Right atrium auricular region (tissue), 2 donors: ENCODE measurements around the gene SRSF12. TPM values are rescaled to one million over a fixed set of nuclear protein-coding genes. Genes with fewer than 3 reads are reported as not detected.

ENCODE experiments used
- DNase-seq: peaks from one replicate; pipeline ENCODE4 v3.0.0-alpha.2; 2019; ENCODE audit warnings: low spot score
- H3K27ac ChIP-seq, 2 donors: fragments of 200-600 bp; sonication (generic); 1 replicate in 1 of 2; 2 replicates in 1 of 2; pipeline ENCODE4 v1.5.1; 2016 to 2019
- H3K27me3 ChIP-seq, 2 donors: fragments of 200-600 bp; sonication (generic); one replicate each; pipeline versions ENCODE4 v1.5.1 to v1.6.0; 2017 to 2019
- H3K36me3 ChIP-seq: fragments of 200-600 bp; sonication (generic); one replicate; pipeline ENCODE4 v1.5.1; 2016
- H3K4me1 ChIP-seq, 2 donors: fragments of 200-600 bp; sonication (generic); one replicate each; pipeline versions ENCODE4 v1.5.1 to v1.6.0; 2017 to 2019
- H3K4me3 ChIP-seq, 2 donors: fragments of 200-600 bp; sonication (generic); 1 replicate in 1 of 2; 2 replicates in 1 of 2; pipeline ENCODE4 v1.5.1; 2017 to 2019; ENCODE audit warnings: mild to moderate bottlenecking in 1 of 2, moderate library complexity in 1 of 2
- H3K9me3 ChIP-seq, 2 donors: fragments of 200-600 bp; sonication (generic); one replicate each; pipeline ENCODE4 v1.5.1; 2019
- total RNA-seq, 2 donors: library from RNA; depleted of rRNA; stranded (reverse); fragments of >200 nt; gene quantifications; one replicate each; pipeline ENCODE4 v1.1.0, GENCODE V29; 2016
- TF ChIP-seq, protein P1 (sequence below), 2 donors: fragments of 200-600 bp; sonication (generic); IDR thresholded peaks; one replicate each; pipeline ENCODE4 v1.5.1; 2019; ENCODE audit warnings: antibody characterized with exemption in 2 of 2

Gene SRSF12
- total RNA-seq, 2 donors from 2014 or later: 0.75 TPM; not detected in 1

GRCh38 chr6:89058627-89059026 is 59.2 kb downstream of the SRSF12 start:
- TF ChIP-seq, protein P1, sequence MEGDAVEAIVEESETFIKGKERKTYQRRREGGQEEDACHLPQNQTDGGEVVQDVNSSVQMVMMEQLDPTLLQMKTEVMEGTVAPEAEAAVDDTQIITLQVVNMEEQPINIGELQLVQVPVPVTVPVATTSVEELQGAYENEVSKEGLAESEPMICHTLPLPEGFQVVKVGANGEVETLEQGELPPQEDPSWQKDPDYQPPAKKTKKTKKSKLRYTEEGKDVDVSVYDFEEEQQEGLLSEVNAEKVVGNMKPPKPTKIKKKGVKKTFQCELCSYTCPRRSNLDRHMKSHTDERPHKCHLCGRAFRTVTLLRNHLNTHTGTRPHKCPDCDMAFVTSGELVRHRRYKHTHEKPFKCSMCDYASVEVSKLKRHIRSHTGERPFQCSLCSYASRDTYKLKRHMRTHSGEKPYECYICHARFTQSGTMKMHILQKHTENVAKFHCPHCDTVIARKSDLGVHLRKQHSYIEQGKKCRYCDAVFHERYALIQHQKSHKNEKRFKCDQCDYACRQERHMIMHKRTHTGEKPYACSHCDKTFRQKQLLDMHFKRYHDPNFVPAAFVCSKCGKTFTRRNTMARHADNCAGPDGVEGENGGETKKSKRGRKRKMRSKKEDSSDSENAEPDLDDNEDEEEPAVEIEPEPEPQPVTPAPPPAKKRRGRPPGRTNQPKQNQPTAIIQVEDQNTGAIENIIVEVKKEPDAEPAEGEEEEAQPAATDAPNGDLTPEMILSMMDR (IDR thresholded peaks at IDR 0.05): no peak

GRCh38 chr6:89057759-89058158 is 60.1 kb downstream of the SRSF12 start:
- H3K9me3 ChIP-seq: no peaks in the 10 kb centered on the region
- H3K27ac ChIP-seq: no peak overlapping the region
- no peaks in the 10 kb centered on the region for H3K4me1 ChIP-seq
- H3K4me3 ChIP-seq: no peak overlapping the region
- H3K36me3 ChIP-seq: no peaks in the 10 kb centered on the region
- no peaks in the 10 kb centered on the region for H3K27me3 ChIP-seq
- no peak for DNase-seq
- TF ChIP-seq, protein P1 (IDR thresholded peaks at IDR 0.05): no peak

More at GRCh38 chr6:89058627-89059026, 59.2 kb downstream of the SRSF12 start:
- Histone ChIP-seq H3K27ac (no peak overlapping the region), H3K4me3 (no peak overlapping the region), H3K9me3 (no peaks in the 10 kb centered on the region), H3K4me1 (no peaks in the 10 kb centered on the region), H3K36me3 (no peaks in the 10 kb centered on the region), H3K27me3 (no peaks in the 10 kb centered on the region)
- DNase-seq: no peak

- no peak overlapping the region for H3K4me3 ChIP-seq
- TF ChIP-seq, protein P1 (IDR thresholded peaks at IDR 0.05): no peak
- H3K27ac ChIP-seq: no peak overlapping the region
- no peaks in the 10 kb centered on the region for H3K9me3 ChIP-seq
- H3K4me1 ChIP-seq: peaks cover 0 to 12% of the 10 kb centered on the region in 2 donors
- DNase-seq: no peak
- no peaks in the 10 kb centered on the region for H3K27me3 ChIP-seq
- H3K36me3 ChIP-seq: no peaks in the 10 kb centered on the region
Measured at GRCh38 chr6:89054208-89054607, 63.7 kb downstream of the SRSF12 start.

DNA sequence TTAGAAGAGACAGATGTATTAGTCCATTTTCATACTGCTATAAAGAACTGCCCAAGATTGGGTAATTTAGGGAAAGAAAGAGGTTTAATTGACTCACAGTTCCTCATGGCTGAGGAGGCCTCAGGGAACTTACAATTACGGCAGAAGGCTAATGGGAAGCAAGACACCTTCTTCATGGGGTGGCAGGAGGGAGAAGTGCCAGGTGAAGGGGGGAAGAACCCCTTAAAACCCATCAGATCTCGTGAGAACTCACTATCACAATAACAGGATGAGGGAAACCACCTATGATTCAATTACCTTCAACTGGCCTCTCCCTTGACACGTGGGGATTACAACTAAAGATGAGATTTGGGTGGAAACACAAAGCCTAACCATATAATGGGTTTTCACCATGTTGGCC is 66.2 kb downstream of the SRSF12 start:
- H3K27ac ChIP-seq: no peak overlapping the region
- H3K27me3 ChIP-seq: no peaks in the 10 kb centered on the region
- no peaks in the 10 kb centered on the region for H3K9me3 ChIP-seq
- peaks cover 0 to 12% of the 10 kb centered on the region in 2 donors for H3K4me1 ChIP-seq
- H3K36me3 ChIP-seq: no peaks in the 10 kb centered on the region
- DNase-seq: no peak
- TF ChIP-seq, protein P1 (IDR thresholded peaks at IDR 0.05): no peak
- H3K4me3 ChIP-seq: no peak overlapping the region

GRCh38 chr6:89050697-89051096 is 67.2 kb downstream of the SRSF12 start:
- TF ChIP-seq, protein P1 (IDR thresholded peaks at IDR 0.05): no peak
- no peak overlapping the region for H3K27ac ChIP-seq
- DNase-seq: peak; percentile 51

DNA sequence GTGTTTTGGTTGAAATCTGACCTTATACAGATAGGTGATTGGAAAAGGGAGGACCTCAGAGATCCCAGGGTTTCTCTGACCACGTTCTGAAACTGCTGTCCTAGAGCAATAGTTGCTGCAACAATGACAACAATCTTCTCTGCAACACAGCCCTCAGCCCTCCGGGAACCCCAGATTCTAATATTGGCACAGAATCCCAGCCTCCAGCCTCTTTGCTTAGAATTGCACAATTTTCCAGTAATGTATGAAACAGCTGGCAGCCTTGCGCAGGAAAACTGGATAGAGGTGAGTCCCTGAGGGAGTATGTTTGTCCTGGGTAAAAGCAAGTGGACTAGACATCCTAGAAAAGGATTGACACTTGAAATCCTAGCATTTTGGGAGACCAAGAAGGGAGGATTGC is 67.7 kb downstream of the SRSF12 start:
- H3K4me3 ChIP-seq: no peak overlapping the region
- no peaks in the 10 kb centered on the region for H3K27me3 ChIP-seq
- peaks cover 0 to 17% of the 10 kb centered on the region in 2 donors for H3K4me1 ChIP-seq
- peak; percentile 85 for DNase-seq
- no peaks in the 10 kb centered on the region for H3K36me3 ChIP-seq
- TF ChIP-seq, protein P1 (IDR thresholded peaks at IDR 0.05): no peak
- no peak overlapping the region for H3K27ac ChIP-seq
- no peaks in the 10 kb centered on the region for H3K9me3 ChIP-seq

More at GRCh38 chr6:89050697-89051096, 67.2 kb downstream of the SRSF12 start:
- no peaks in the 10 kb centered on the region for H3K27me3 ChIP-seq
- H3K4me1 ChIP-seq: peaks cover 0 to 12% of the 10 kb centered on the region in 2 donors
- H3K9me3 ChIP-seq: no peaks in the 10 kb centered on the region
- H3K4me3 ChIP-seq: no peak overlapping the region
- H3K36me3 ChIP-seq: no peaks in the 10 kb centered on the region
